IMR-90 (cell line): ENCODE results near the gene MYH9. TPM values are rescaled to one million over a fixed set of nuclear protein-coding genes. Genes with fewer than 3 reads are reported as not detected.

Experiments
- ATAC-seq: fragments of 200-7000 bp; cut with Tn5 transposase; 2 replicates; pipeline ENCODE4 v1.9.1; 2020; ENCODE audit warnings: low read depth, mild to moderate bottlenecking, moderate library complexity
- BruUV-seq: library from RNA; stranded (reverse); fragments of 400-500 nt; replicated peaks from 2 replicates; lab custom pipeline; 2021; lab: Mats Ljungman, UMichigan
- CTCF ChIA-PET: fragments of 300-600 bp; formaldehyde crosslinking; extraction: SDS; loops from one replicate; lab custom pipeline; 2021; ENCODE audit warnings: antibody characterized with exemption; lab: Yijun Ruan, JAX
- POLR2A ChIA-PET: fragments of 300-600 bp; sonication (Branson Sonifier 250); formaldehyde crosslinking; loops from one replicate; lab custom pipeline; 2022; ENCODE audit warnings: antibody characterized with exemption; ENCODE audit not compliant: unreplicated experiment; lab: Charles Lee
- DNase-seq: peaks from one replicate; pipeline ENCODE4 v3.0.0; 2013
- H2AFZ ChIP-seq: replicated peaks from 2 replicates; pipeline ENCODE3; 2013; ENCODE audit warnings: low read length, mild to moderate bottlenecking; ENCODE audit not compliant: poor library complexity
- H2AK5ac ChIP-seq: 2 replicates; pipeline ENCODE4 v1.6.1; 2013; ENCODE audit warnings: low read depth, low read length, inconsistent platforms
- H2AK9ac ChIP-seq: replicated peaks from 2 replicates; pipeline ENCODE3; 2013; ENCODE audit warnings: mild to moderate bottlenecking, low read depth, low read length, moderate library complexity; ENCODE audit not compliant: poor library complexity
- H2BK120ac ChIP-seq: 2 replicates; pipeline ENCODE4 v1.6.1; 2013; ENCODE audit warnings: low read depth, low read length, inconsistent platforms
- H2BK15ac ChIP-seq: 3 replicates; pipeline ENCODE4 v1.6.1; 2013; ENCODE audit warnings: low read depth, low read length, inconsistent platforms
- H2BK20ac ChIP-seq: 2 replicates; pipeline ENCODE4 v1.6.1; 2013; ENCODE audit warnings: low read depth, mild to moderate bottlenecking, inconsistent platforms, low read length, moderate library complexity
- H2BK5ac ChIP-seq: 2 replicates; pipeline ENCODE4 v1.6.1; 2013; ENCODE audit warnings: mild to moderate bottlenecking, low read depth, low read length, inconsistent platforms; ENCODE audit not compliant: poor library complexity, severe bottlenecking
- H3K14ac ChIP-seq: replicated peaks from 2 replicates; pipeline ENCODE4 v1.6.1; 2013; ENCODE audit warnings: low read depth, low read length, inconsistent platforms
- H3K18ac ChIP-seq: 2 replicates; pipeline ENCODE4 v1.6.1; 2013; ENCODE audit warnings: low read depth, low read length, control low read depth
- H3K23ac ChIP-seq: 2 replicates; pipeline ENCODE4 v1.6.1; 2013; ENCODE audit warnings: low read depth, low read length, inconsistent platforms
- H3K27ac ChIP-seq: 2 replicates; pipeline ENCODE4 v1.5.1; 2013; ENCODE audit warnings: mild to moderate bottlenecking, control low read depth, low read length; ENCODE audit not compliant: insufficient read depth
- H3K27me3 ChIP-seq: 2 replicates; pipeline ENCODE4 v1.6.1; 2013; ENCODE audit warnings: low read length; ENCODE audit not compliant: control insufficient read depth, insufficient read depth
- H3K36me3 ChIP-seq: 2 replicates; pipeline ENCODE4 v1.6.1; 2013; ENCODE audit warnings: low read length, mixed read lengths; ENCODE audit not compliant: control insufficient read depth, insufficient read depth
- H3K4ac ChIP-seq: 2 replicates; pipeline ENCODE4 v1.6.1; 2013; ENCODE audit warnings: low read depth, low read length, inconsistent platforms
- H3K4me1 ChIP-seq: 2 replicates; pipeline ENCODE4 v1.6.1; 2013; ENCODE audit warnings: low read length, mixed read lengths; ENCODE audit not compliant: control insufficient read depth, insufficient read depth
- H3K4me2 ChIP-seq: 2 replicates; pipeline ENCODE4 v1.6.1; 2013; ENCODE audit warnings: low read depth, mild to moderate bottlenecking, control low read depth, low read length, moderate library complexity
- H3K4me3 ChIP-seq: 2 replicates; pipeline ENCODE4 v1.5.1; 2013; ENCODE audit warnings: low read depth, mild to moderate bottlenecking, control low read depth, low read length, moderate library complexity; ENCODE audit not compliant: insufficient read depth
- H3K56ac ChIP-seq: 2 replicates; pipeline ENCODE4 v1.6.1; 2013; ENCODE audit warnings: low read length, inconsistent platforms; ENCODE audit not compliant: insufficient read depth; ENCODE audit errors: extremely low read depth
- H3K79me1 ChIP-seq, 2 experiments: 2 replicates each; pipeline ENCODE4 v1.6.1; 2013; ENCODE audit warnings: low read length in 2 of 2, inconsistent platforms in 1 of 2, low read depth in 1 of 2
- H3K9ac ChIP-seq: 2 replicates; pipeline ENCODE4 v1.6.1; 2013; ENCODE audit warnings: low read depth, low read length, control low read depth
- H3K9me1 ChIP-seq: 2 replicates; pipeline ENCODE4 v1.6.1; 2013; ENCODE audit warnings: low read length, inconsistent platforms; ENCODE audit not compliant: insufficient read depth
- H3K9me3 ChIP-seq: 2 replicates; pipeline ENCODE4 v1.6.1; 2013; ENCODE audit warnings: low read length; ENCODE audit not compliant: control insufficient read depth, insufficient read depth
- H4K20me1 ChIP-seq: 2 replicates; pipeline ENCODE4 v1.6.1; 2013; ENCODE audit warnings: low read length, inconsistent platforms; ENCODE audit not compliant: insufficient read depth
- H4K5ac ChIP-seq: 2 replicates; pipeline ENCODE4 v1.6.1; 2013; ENCODE audit warnings: mild to moderate bottlenecking, low read depth, low read length, control low read depth
- H4K8ac ChIP-seq, 2 experiments: 2 replicates each; pipeline ENCODE4 v1.6.1; 2013; ENCODE audit warnings: low read depth in 2 of 2, low read length in 2 of 2, control low read depth in 1 of 2, inconsistent platforms in 1 of 2
- H4K91ac ChIP-seq: 2 replicates; pipeline ENCODE4 v1.6.1; 2013; ENCODE audit warnings: low read depth, low read length, inconsistent platforms; ENCODE audit not compliant: insufficient read depth
- FOS ChIP-seq: fragments of 150-350 bp; IDR thresholded peaks from 2 replicates; pipeline ENCODE4 v1.6.1; 2016; ENCODE audit warnings: low read depth, low read length
- NFE2L2 ChIP-seq: fragments of 150-350 bp; IDR thresholded peaks from 2 replicates; pipeline ENCODE4 v1.6.1; 2016; ENCODE audit warnings: low read depth, mild to moderate bottlenecking, low read length
- POLR2A ChIP-seq: IDR thresholded peaks from 2 replicates; pipeline ENCODE4 v1.6.1; 2012; ENCODE audit warnings: mild to moderate bottlenecking, low read depth, low read length
- RFX5 ChIP-seq: IDR thresholded peaks from 2 replicates; pipeline ENCODE4 v1.8.0; 2012; ENCODE audit warnings: low read depth, mild to moderate bottlenecking, low read length, moderate library complexity
- SMC3 ChIP-seq: fragments of 150-350 bp; IDR thresholded peaks from 2 replicates; pipeline ENCODE4 v1.6.1; 2016; ENCODE audit warnings: low read depth, mild to moderate bottlenecking, antibody characterized with exemption, low read length, moderate library complexity
- WGBS, 2 experiments: methylation state at CpG; one replicate each; pipeline versions ENCODE4 v1.1.5 to v1.1.7; 2013; ENCODE audit warnings: missing lambda C conversion rate in 2 of 2; ENCODE audit not compliant: insufficient read length in 1 of 2; ENCODE audit errors: extremely low coverage in 2 of 2; 5-methylcytosine and 5-hydroxymethylcytosine counted together
- dilution Hi-C: fragments of 300-500 bp; cut with HindIII; formaldehyde crosslinking; loops from one replicate; pipeline ENCODE4 v1.14.3; 2018; ENCODE audit warnings: low sequenced_read_pairs; ENCODE audit not compliant: unreplicated experiment
- in situ Hi-C: fragments of 300-500 bp; cut with MboI; formaldehyde crosslinking; loops from 3 replicates; pipeline ENCODE4 v1.14.3; 2019; ENCODE audit warnings: low sequenced_read_pairs, inconsistent platforms, mixed read lengths
- intact Hi-C: fragments of 100-400 bp; cut with micrococcal nuclease; formaldehyde crosslinking; loops from 2 replicates; pipeline ENCODE4 v1.10.0; 2022
- polyA plus RNA-seq, 3 experiments: library from polyadenylated mRNA; depleted of rRNA; stranded (reverse); fragments of >200 nt; gene quantifications; 2 replicates each; pipeline ENCODE4 v1.2.3, GENCODE V29; 2012; ENCODE audit warnings: low replicate concordance in 1 of 3
- total RNA-seq: library from RNA; depleted of rRNA; stranded (reverse); fragments of >200 nt; gene quantifications from 2 replicates; pipeline ENCODE4 v1.2.3, GENCODE V29; 2012
- TF ChIP-seq, protein P1 (sequence below): fragments of 150-350 bp; IDR thresholded peaks from 2 replicates; pipeline ENCODE4 v1.6.1; 2016; ENCODE audit warnings: low read depth, mild to moderate bottlenecking, low read length, moderate library complexity, borderline replicate concordance

MYH9 gene
- total and polyA plus RNA-seq, 2 of the 4 experiments (the other 2 are of a cell fraction), result 475 to 554 TPM

DNA sequence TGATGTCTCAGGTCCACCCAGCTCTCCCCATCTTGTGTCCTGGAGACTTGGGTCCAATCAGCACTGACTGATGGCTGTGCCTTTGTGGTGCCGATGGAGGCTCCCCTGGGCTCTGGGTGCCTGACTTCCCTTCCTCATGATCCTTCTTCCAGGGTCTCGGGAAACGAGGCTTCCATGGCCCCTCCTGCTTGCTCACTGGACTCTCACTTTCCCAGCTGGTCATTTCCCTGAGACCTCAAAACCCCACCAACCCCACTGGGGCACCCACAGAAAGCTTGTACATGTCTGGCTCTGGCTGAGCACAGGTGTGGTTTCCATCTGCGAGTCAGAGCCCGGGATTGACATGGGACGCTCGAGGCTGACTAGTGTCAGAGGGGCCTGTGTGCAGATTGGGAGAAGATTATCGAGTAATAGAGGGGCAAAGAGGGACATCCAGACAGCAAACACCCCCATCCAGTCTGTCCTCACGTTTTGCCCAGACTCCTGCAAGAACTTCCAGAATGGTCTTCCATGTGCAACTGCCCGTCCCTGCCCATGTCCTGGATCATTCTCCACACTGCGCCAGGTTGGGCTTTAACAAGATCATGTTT, 119.8 kb downstream of the MYH9 start:
- no peaks in the 10 kb centered on the region for H3K79me1 ChIP-seq

More for the DNA sequence above, 119.8 kb downstream of the MYH9 start:
- ChIA-PET POLR2A (no interaction called here), CTCF (no interaction called here)
- in situ Hi-C loops (no loop called here), dilution Hi-C loops (no loop called here), intact Hi-C loops (no loop called here)
- no peak for DNase-seq
- BruUV-seq, result no TSS peak
- Histone ChIP-seq H3K4me1 (no peaks in the 10 kb centered on the region), H3K56ac (no peak overlapping the region), H4K20me1 (no peaks in the 10 kb centered on the region), H3K4me3 (no peak overlapping the region), H3K4me2 (no peak overlapping the region), H3K36me3 (peaks cover 6% of the 10 kb centered on the region; the same call in 1 of the 2 replicates), H3K23ac (no peak overlapping the region), H2BK5ac (no peak overlapping the region), H3K27ac (no peak overlapping the region), H2AFZ (no peak overlapping the region), H2BK20ac (no peak overlapping the region), H4K8ac (no peak overlapping the region), H2AK5ac (no peak overlapping the region), H3K9me3 (no peaks in the 10 kb centered on the region), H3K9ac (no peak overlapping the region), H2BK120ac (no peak overlapping the region), H3K4ac (no peak overlapping the region), H3K9me1 (no peaks in the 10 kb centered on the region), H3K14ac (no peak overlapping the region; the same call in 1 of the 2 replicates), H2AK9ac (no peak overlapping the region), H4K91ac (no peak overlapping the region), H3K18ac (no peak overlapping the region), H3K27me3 (no peaks in the 10 kb centered on the region), H2BK15ac (no peak overlapping the region), H4K5ac (no peak overlapping the region)
- no peak for ATAC-seq
- TF ChIP-seq FOS (no peak), NFE2L2 (no peak), RFX5 (no peak), SMC3 (no peak), POLR2A (0 out of 2 replicates have a peak, but pooled peaks have one; percentile 18)
- TF ChIP-seq, protein P1, sequence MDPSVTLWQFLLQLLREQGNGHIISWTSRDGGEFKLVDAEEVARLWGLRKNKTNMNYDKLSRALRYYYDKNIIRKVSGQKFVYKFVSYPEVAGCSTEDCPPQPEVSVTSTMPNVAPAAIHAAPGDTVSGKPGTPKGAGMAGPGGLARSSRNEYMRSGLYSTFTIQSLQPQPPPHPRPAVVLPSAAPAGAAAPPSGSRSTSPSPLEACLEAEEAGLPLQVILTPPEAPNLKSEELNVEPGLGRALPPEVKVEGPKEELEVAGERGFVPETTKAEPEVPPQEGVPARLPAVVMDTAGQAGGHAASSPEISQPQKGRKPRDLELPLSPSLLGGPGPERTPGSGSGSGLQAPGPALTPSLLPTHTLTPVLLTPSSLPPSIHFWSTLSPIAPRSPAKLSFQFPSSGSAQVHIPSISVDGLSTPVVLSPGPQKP, result no peak
- WGBS, 2 experiments, result 80% methylated on average over 2 of the region's 11 CpGs; no CpG with 5 or more reads in 1 of the 2 experiments
